ENCODE data around the gene SCFD2. TPM values are rescaled to one million over a fixed set of nuclear protein-coding genes. Genes with fewer than 3 reads are reported as not detected.
"Not testable (repeated sequence)": the region's sequence is repeated elsewhere in the genome, so short reads cannot be mapped to it uniquely, and the experiment has no call there.

Gene SCFD2
- total RNA-seq, 3 donors from 2014 or later: 22.8 to 33.8 (median 25.0) TPM

GRCh38 chr4:53313510-53313909, 52.4 kb downstream of the SCFD2 start:
- no peak overlapping the region for H3K27ac ChIP-seq
- H3K36me3 ChIP-seq: no peaks in the 10 kb centered on the region
- H3K4me3 ChIP-seq: no peak overlapping the region
- intact Hi-C loops (cut with DNase I; ENCODE audit: low total_unique reads): loop anchor here (10.0 kb wide), 1 partner anchor 841 kb away; no protein-coding TSS in a partner anchor
- no peaks in the 10 kb centered on the region for H3K9me3 ChIP-seq
- no peaks in the 10 kb centered on the region for H3K27me3 ChIP-seq
- H3K4me1 ChIP-seq: no peaks in the 10 kb centered on the region
- TF ChIP-seq POLR2A (IDR thresholded peaks at IDR 0.05): no peak
- no peak for TF ChIP-seq POLR2AphosphoS5 (IDR thresholded peaks at IDR 0.05)
- no peak for DNase-seq (ENCODE audit: low spot score in 2 of 2)

GRCh38 chr4:53309321-53310040, 56.4 kb downstream of the SCFD2 start:
- H3K4me3 ChIP-seq: no peak overlapping the region
- no peak for DNase-seq (ENCODE audit: low spot score in 2 of 2)
- H3K27me3 ChIP-seq: no peaks in the 10 kb centered on the region
- intact Hi-C loops (cut with DNase I; ENCODE audit: low total_unique reads): loop anchor here (10.0 kb wide), 1 partner anchor 845 kb away; no protein-coding TSS in a partner anchor
- no peak for TF ChIP-seq POLR2A (IDR thresholded peaks at IDR 0.05)
- no peak for TF ChIP-seq POLR2AphosphoS5 (IDR thresholded peaks at IDR 0.05)
- TF ChIP-seq CTCF (IDR thresholded peaks at IDR 0.05): no peak
- no peaks in the 10 kb centered on the region for H3K9me3 ChIP-seq
- H3K27ac ChIP-seq: no peak overlapping the region
- H3K36me3 ChIP-seq: no peaks in the 10 kb centered on the region
- H3K4me1 ChIP-seq: no peaks in the 10 kb centered on the region

- DNase-seq (ENCODE audit: low spot score in 2 of 2): no peak
- Histone ChIP-seq H3K9me3 (no peaks in the 10 kb centered on the region), H3K36me3 (no peaks in the 10 kb centered on the region), H3K27ac (no peak overlapping the region), H3K4me3 (no peak overlapping the region), H3K4me1 (no peaks in the 10 kb centered on the region), H3K27me3 (no peaks in the 10 kb centered on the region)
- TF ChIP-seq POLR2A (IDR thresholded peaks at IDR 0.05) (no peak), POLR2AphosphoS5 (IDR thresholded peaks at IDR 0.05) (no peak), CTCF (IDR thresholded peaks at IDR 0.05) (no peak)
- intact Hi-C loops (cut with DNase I; ENCODE audit: low total_unique reads): no loop called here
These were observed 57.8 kb downstream of the SCFD2 start for GRCh38 chr4:53307819-53308780.

GRCh38 chr4:53307210-53307609, 58.7 kb downstream of the SCFD2 start:
- H3K36me3 ChIP-seq: no peaks in the 10 kb centered on the region
- H3K27me3 ChIP-seq: no peaks in the 10 kb centered on the region
- H3K4me1 ChIP-seq: no peaks in the 10 kb centered on the region
- no peak for DNase-seq (ENCODE audit: low spot score in 2 of 2)
- intact Hi-C loops (cut with DNase I; ENCODE audit: low total_unique reads): no loop called here
- H3K27ac ChIP-seq: no peak overlapping the region
- TF ChIP-seq POLR2AphosphoS5 (IDR thresholded peaks at IDR 0.05) (no peak), POLR2A (IDR thresholded peaks at IDR 0.05) (no peak), CTCF (IDR thresholded peaks at IDR 0.05) (no peak)
- H3K4me3 ChIP-seq: no peak overlapping the region
- H3K9me3 ChIP-seq: no peaks in the 10 kb centered on the region

- H3K36me3 ChIP-seq: no peaks in the 10 kb centered on the region
- H3K9me3 ChIP-seq: no peaks in the 10 kb centered on the region
- H3K4me1 ChIP-seq: no peaks in the 10 kb centered on the region
- no peak overlapping the region for H3K27ac ChIP-seq
- intact Hi-C loops (cut with DNase I; ENCODE audit: low total_unique reads): no loop called here
- no peaks in the 10 kb centered on the region for H3K27me3 ChIP-seq
- DNase-seq (ENCODE audit: low spot score in 2 of 2): no peak
- no peak for TF ChIP-seq POLR2AphosphoS5 (IDR thresholded peaks at IDR 0.05)
- TF ChIP-seq CTCF (IDR thresholded peaks at IDR 0.05): no peak
- no peak for TF ChIP-seq POLR2A (IDR thresholded peaks at IDR 0.05)
- no peak overlapping the region for H3K4me3 ChIP-seq
These were observed 59.1 kb downstream of the SCFD2 start for GRCh38 chr4:53306729-53307128.

GRCh38 chr4:53292209-53292608, 73.7 kb downstream of the SCFD2 start:
- H3K9me3 ChIP-seq: peaks cover 16 to 59% of the 10 kb centered on the region in 2 donors
- H3K4me1 ChIP-seq; intact Hi-C loops (cut with DNase I; ENCODE audit: low total_unique reads); H3K36me3 ChIP-seq; H3K4me3 ChIP-seq; DNase-seq (ENCODE audit: low spot score in 2 of 2); H3K27ac ChIP-seq; H3K27me3 ChIP-seq: not testable (repeated sequence)
